ENCODE results near the gene ZNF286A. TPM values are rescaled to one million over a fixed set of nuclear protein-coding genes. Genes with fewer than 3 reads are reported as not detected.

The ZNF286A gene
- total RNA-seq, 1 donor from 2014 or later, result 86.1 TPM

DNA sequence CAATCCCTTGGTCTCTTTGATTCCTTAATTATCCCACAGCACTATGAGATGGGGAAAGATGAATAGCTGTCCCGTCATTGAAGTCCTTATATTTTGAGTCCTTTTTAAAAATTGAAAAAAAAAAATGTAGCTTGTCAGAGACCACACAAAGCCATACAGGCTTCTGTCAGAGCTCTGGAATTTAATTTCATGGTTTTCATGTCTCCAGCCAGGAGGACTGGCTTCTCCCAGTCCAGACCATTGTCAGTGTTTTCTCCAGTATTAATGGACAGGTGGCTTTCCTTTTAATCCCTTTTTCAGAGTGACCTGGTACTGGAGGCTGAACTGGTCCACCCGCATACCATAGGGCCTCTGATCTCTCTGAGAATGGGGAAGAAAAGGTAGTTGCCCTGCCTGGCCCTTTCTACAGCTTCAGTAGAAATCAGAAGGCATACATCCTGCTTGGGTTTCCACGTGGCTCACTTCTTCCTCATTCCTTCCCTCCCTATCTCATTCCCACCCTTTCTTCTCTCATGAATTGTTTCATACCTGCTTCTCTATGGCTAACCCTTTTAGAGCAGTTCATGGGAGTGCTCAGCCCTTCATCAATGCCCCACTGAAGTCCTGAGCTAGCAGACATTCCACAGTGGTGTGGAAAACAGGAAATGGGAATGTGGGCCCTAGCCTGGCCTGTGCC is 44.5 kb upstream of the ZNF286A start:
- Mint-ChIP-seq H3K4me3 (peak overlapping the region; percentile 62), H3K27ac (peak overlapping the region; percentile 89), H3K36me3 (peaks cover 7% of the 10 kb centered on the region), H3K4me1 (ENCODE audit: unreplicated experiment) (peaks cover 52% of the 10 kb centered on the region), H3K27me3 (no peaks in the 10 kb centered on the region), H3K9me3 (no peaks in the 10 kb centered on the region)
- TF ChIP-seq, protein P1, sequence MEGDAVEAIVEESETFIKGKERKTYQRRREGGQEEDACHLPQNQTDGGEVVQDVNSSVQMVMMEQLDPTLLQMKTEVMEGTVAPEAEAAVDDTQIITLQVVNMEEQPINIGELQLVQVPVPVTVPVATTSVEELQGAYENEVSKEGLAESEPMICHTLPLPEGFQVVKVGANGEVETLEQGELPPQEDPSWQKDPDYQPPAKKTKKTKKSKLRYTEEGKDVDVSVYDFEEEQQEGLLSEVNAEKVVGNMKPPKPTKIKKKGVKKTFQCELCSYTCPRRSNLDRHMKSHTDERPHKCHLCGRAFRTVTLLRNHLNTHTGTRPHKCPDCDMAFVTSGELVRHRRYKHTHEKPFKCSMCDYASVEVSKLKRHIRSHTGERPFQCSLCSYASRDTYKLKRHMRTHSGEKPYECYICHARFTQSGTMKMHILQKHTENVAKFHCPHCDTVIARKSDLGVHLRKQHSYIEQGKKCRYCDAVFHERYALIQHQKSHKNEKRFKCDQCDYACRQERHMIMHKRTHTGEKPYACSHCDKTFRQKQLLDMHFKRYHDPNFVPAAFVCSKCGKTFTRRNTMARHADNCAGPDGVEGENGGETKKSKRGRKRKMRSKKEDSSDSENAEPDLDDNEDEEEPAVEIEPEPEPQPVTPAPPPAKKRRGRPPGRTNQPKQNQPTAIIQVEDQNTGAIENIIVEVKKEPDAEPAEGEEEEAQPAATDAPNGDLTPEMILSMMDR (conservative IDR thresholded peaks at IDR 0.05), result no peak
- DNase-seq (ENCODE audit: extremely low spot score, unreplicated experiment), result no peak

DNA sequence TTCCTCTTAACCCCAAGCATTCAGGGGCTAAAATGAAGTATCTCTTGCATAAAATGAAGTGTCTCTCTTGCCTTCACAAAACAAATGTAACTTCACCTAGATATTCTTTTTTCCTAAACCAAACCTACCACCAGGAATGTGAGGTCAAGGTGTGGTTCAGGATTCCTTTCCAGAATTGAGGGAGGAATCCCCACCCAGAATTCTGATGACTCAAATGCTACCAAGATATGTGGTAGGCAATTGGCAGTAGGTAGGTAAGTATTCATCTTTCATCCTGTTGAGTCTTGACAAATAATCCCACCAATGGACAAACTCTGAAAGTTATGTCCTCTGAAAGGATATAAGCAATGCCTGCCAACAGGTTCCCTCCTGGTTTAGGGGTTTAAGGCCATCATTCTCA is 41.7 kb upstream of the ZNF286A start:
- H3K27ac Mint-ChIP-seq, result peak overlapping the region; percentile 73
- H3K36me3 Mint-ChIP-seq, result peaks cover 21% of the 10 kb centered on the region

DNA sequence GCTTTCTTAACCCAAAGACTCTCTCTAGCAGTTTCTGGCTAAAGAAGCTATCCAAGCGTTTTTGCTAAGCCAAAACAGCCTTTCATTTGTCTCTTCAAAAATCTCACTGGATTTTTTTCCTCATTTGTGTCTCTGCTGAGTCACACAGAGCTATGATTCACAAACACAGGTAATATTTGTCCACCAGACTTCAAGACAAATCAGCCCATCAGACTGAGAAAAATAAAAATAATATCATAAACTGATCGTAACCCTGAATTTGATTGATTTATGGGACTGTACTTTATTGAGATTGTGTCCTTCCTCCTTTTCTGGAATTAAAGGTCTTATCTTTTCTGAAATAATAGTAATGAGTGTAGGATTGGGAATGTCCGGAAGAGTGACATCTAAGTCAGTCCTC is 41.3 kb upstream of the ZNF286A start:
- TF ChIP-seq, protein P1 (conservative IDR thresholded peaks at IDR 0.05), result no peak
- Mint-ChIP-seq H3K9me3 (no peaks in the 10 kb centered on the region), H3K27ac (peak overlapping the region; percentile 73), H3K4me1 (ENCODE audit: unreplicated experiment) (peaks cover 48% of the 10 kb centered on the region), H3K4me3 (no peak overlapping the region), H3K27me3 (no peaks in the 10 kb centered on the region), H3K36me3 (peaks cover 25% of the 10 kb centered on the region)
- DNase-seq (ENCODE audit: extremely low spot score, unreplicated experiment), result no peak

More for the DNA sequence above, 41.7 kb upstream of the ZNF286A start:
- TF ChIP-seq, protein P1 (conservative IDR thresholded peaks at IDR 0.05), result no peak
- DNase-seq (ENCODE audit: extremely low spot score, unreplicated experiment), result no peak
- H3K9me3 Mint-ChIP-seq, result no peaks in the 10 kb centered on the region
- peak overlapping the region; percentile 9 for H3K4me3 Mint-ChIP-seq
- H3K4me1 Mint-ChIP-seq (ENCODE audit: unreplicated experiment), result peaks cover 48% of the 10 kb centered on the region
- H3K27me3 Mint-ChIP-seq, result no peaks in the 10 kb centered on the region

DNA sequence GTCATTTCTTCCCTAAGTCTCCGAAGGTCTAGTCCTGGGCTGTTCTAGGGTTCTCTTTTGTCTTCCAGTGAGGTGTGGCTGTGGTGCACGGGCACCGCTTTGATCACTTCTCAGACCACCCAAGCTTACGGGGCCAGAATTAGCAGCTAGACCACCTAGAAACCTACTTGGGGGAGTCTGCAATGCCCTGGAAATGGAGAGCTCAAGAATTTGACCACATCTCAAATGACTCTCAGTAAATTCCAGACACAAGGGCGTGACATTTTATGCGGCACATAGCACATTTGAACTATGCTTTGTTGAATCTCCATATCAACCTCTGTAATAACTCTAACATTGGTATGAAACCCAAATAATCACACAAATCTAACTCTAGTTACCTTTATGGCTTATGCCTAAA is 40.3 kb upstream of the ZNF286A start:
- peaks cover 45% of the 10 kb centered on the region for H3K4me1 Mint-ChIP-seq (ENCODE audit: unreplicated experiment)
- H3K4me3 Mint-ChIP-seq, result peak overlapping the region; percentile 47
- peak overlapping the region; percentile 81 for H3K27ac Mint-ChIP-seq
- DNase-seq (ENCODE audit: extremely low spot score, unreplicated experiment), result no peak
- no peaks in the 10 kb centered on the region for H3K9me3 Mint-ChIP-seq
- H3K36me3 Mint-ChIP-seq, result peaks cover 25% of the 10 kb centered on the region
- H3K27me3 Mint-ChIP-seq, result no peaks in the 10 kb centered on the region
- TF ChIP-seq, protein P1 (conservative IDR thresholded peaks at IDR 0.05), result no peak

DNA sequence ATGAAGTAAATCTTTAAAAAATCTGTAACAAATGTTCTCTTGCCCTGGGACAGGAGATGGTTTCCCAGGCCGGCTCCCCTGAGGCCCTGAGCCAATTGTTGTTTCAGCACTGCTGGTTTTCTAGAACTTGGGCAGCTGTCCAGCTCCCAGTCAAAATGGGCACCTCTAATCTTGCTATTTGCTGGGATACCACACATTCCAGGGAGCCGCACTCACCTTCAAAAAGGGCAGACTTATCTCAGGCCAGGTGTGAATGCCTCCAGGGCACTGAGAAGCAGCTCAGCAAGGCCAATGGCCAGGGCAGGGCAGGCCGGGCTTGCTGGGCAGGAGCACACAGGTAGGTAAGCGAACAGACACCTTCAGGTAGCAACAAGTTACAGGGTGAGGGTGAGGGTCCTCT is 39.9 kb upstream of the ZNF286A start:
- H3K4me3 Mint-ChIP-seq, result peak overlapping the region; percentile 47
- peaks cover 25% of the 10 kb centered on the region for H3K36me3 Mint-ChIP-seq
- TF ChIP-seq, protein P1 (conservative IDR thresholded peaks at IDR 0.05), result no peak
- peaks cover 41% of the 10 kb centered on the region for H3K4me1 Mint-ChIP-seq (ENCODE audit: unreplicated experiment)
- no peaks in the 10 kb centered on the region for H3K27me3 Mint-ChIP-seq
- H3K9me3 Mint-ChIP-seq, result no peaks in the 10 kb centered on the region
- no peak for DNase-seq (ENCODE audit: extremely low spot score, unreplicated experiment)
- peak overlapping the region; percentile 81 for H3K27ac Mint-ChIP-seq
